Ishikawa (cell line): Measurements from ENCODE around the gene ADAM22.

Source experiments
- CEBPB ChIP-seq: IDR thresholded peaks from 2 replicates; pipeline ENCODE4 v1.6.1; 2012
- CREB1 ChIP-seq: IDR thresholded peaks from 2 replicates; pipeline ENCODE4 v1.6.1; 2012; ENCODE audit warnings: low read depth
- EGR1 ChIP-seq: IDR thresholded peaks from 2 replicates; pipeline ENCODE4 v1.6.1; 2012
- EP300 ChIP-seq: IDR thresholded peaks from 2 replicates; pipeline ENCODE4 v1.6.1; 2012; ENCODE audit warnings: borderline replicate concordance
- FOXM1 ChIP-seq: IDR thresholded peaks from 2 replicates; pipeline ENCODE4 v1.6.1; 2012; ENCODE audit warnings: low read depth, borderline replicate concordance
- NFIC ChIP-seq: IDR thresholded peaks from 2 replicates; pipeline ENCODE4 v1.6.1; 2012
- RAD21 ChIP-seq: IDR thresholded peaks from 2 replicates; pipeline ENCODE4 v1.6.1; 2012; ENCODE audit warnings: low read depth
- REST ChIP-seq: IDR thresholded peaks from 2 replicates; pipeline ENCODE4 v1.6.1; 2012; ENCODE audit warnings: low read depth, mild to moderate bottlenecking
- TAF1 ChIP-seq: IDR thresholded peaks from 2 replicates; pipeline ENCODE4 v1.6.1; 2012; ENCODE audit warnings: low read depth, mild to moderate bottlenecking
- TCF12 ChIP-seq: IDR thresholded peaks from 2 replicates; pipeline ENCODE4 v1.6.1; 2012; ENCODE audit warnings: low read depth
- TEAD4 ChIP-seq: IDR thresholded peaks from 2 replicates; pipeline ENCODE4 v1.6.1; 2012
- USF1 ChIP-seq: IDR thresholded peaks from 2 replicates; pipeline ENCODE4 v1.6.1; 2012
- YY1 ChIP-seq: IDR thresholded peaks from 2 replicates; pipeline ENCODE4 v1.6.1; 2012; ENCODE audit warnings: low read depth
- ZBTB7A ChIP-seq: IDR thresholded peaks from 2 replicates; pipeline ENCODE4 v1.6.1; 2012; ENCODE audit warnings: low read depth
- TF ChIP-seq, protein P1 (sequence below): IDR thresholded peaks from 2 replicates; pipeline ENCODE4 v1.6.1; 2012

The ADAM22 gene

GRCh38 chr7:87912121-87912520 lies 21.9 kb upstream of the ADAM22 start:
- TF ChIP-seq TAF1 = no peak
- TF ChIP-seq REST = no peak
- TF ChIP-seq EP300 = no peak
- TF ChIP-seq CREB1 = no peak
- TF ChIP-seq YY1 = no peak

GRCh38 chr7:87918740-87919139 lies 15.3 kb upstream of the ADAM22 start:
- TF ChIP-seq TEAD4 (no peak), YY1 (no peak), ZBTB7A (no peak), TCF12 (no peak), USF1 (no peak), RAD21 (no peak), TAF1 (no peak), FOXM1 (no peak), CREB1 (no peak), NFIC (no peak), EGR1 (no peak), CEBPB (no peak), REST (no peak), EP300 (no peak)

- TF ChIP-seq NFIC (no peak), USF1 (no peak), TEAD4 (no peak)
Observed at GRCh38 chr7:87919875-87920274, 14.2 kb upstream of the ADAM22 start.

DNA sequence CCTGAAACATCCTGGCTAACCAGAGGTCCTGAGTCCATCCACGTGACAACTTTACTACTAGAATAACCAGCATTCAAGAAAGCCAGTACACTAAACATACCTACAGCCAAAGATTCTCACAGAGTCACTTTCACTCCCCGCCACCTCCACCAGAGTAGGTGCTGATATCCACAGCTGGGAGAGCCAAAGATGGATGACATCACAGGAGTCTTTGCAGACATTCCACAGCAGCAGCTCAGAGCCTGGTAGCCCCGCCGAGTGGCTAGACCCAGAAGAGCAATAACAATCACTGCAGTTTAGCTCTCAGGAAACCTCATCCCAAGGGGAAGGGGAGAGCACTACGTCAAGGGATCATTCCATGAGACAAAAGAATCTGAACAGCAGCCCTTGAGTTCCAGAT lies 13.5 kb upstream of the ADAM22 start:
- no peak for TF ChIP-seq REST
- TF ChIP-seq TEAD4 = no peak
- TF ChIP-seq TAF1 = no peak
- no peak for TF ChIP-seq CEBPB
- no peak for TF ChIP-seq FOXM1
- no peak for TF ChIP-seq EGR1

DNA sequence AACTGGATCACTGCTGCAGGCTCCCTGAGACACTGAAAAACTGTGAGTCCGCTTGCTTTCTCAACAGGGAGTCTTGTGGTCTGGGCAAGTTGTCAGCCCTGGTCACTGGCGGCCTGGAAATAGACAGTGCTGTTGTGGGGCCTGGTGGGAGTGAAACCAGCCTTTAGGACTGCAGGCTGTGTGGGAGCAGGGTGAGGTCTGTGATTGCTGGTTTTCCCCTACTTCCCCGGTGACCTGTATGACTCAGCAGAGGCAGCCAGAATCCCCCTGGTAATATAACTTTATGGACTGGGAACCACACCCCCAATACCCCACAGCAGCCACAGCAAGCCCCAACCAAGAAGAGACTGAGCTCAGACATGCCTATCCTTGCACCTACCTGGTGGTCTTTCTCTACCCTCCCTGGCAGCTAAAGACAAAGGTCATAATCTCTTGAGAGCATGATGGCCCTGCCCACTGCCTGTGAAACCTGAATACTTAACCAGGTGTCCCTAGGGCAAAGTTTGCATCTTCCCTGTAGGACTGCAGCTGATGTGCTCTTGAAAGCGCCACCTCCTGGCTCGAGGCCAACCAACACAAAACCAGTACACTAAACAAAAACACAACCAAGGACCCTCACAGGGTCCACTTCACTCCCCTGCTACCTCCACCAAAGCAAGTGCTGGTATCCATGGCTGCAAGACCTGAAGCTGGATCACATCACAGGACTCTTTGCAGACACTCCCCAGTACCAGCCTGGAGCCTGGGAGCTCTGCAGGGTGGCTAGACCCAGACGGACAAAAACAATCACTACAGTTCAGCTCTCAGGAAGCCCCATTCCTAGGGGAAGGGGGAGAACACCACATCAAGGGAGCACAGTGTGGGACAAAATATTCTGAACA lies 7.2 kb upstream of the ADAM22 start:
- TF ChIP-seq, protein P1, sequence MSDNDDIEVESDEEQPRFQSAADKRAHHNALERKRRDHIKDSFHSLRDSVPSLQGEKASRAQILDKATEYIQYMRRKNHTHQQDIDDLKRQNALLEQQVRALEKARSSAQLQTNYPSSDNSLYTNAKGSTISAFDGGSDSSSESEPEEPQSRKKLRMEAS = no peak
- TF ChIP-seq CEBPB (no peak), ZBTB7A (no peak), RAD21 (no peak), TCF12 (no peak), TEAD4 (no peak), EGR1 (no peak), EP300 (no peak), CREB1 (no peak), YY1 (no peak), USF1 (no peak), REST (no peak), TAF1 (no peak), FOXM1 (no peak), NFIC (no peak)
